Eye (tissue), 1 donor: ENCODE results near the gene MYNN.
A peak's percentile ranks its signal among the peaks of the same experiment; 100 is the strongest.

Experiments used
- DNase-seq: peaks from one replicate; pipeline ENCODE4 v3.0.0-alpha.2; 2015

MYNN gene

DNA sequence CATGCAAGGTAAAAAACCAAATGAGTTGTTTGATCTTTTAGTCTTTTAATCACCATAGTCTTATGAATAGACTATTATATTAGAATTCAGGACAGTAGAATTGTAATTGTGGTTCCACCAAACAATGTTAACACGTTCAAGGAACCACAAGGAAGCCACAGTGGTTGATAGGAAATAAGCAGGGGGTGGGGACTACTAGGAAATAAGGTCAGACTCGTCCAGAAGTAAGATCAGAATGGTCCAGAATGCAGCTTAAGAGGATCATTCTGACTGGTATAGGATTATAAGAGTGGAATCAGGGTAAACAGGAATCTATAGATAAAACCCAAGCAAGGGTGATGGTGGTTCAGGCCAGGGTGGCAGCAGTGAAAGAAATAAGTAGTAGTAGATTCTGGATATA is 7.5 kb downstream of the MYNN start:
- DNase-seq, result no peak

DNA sequence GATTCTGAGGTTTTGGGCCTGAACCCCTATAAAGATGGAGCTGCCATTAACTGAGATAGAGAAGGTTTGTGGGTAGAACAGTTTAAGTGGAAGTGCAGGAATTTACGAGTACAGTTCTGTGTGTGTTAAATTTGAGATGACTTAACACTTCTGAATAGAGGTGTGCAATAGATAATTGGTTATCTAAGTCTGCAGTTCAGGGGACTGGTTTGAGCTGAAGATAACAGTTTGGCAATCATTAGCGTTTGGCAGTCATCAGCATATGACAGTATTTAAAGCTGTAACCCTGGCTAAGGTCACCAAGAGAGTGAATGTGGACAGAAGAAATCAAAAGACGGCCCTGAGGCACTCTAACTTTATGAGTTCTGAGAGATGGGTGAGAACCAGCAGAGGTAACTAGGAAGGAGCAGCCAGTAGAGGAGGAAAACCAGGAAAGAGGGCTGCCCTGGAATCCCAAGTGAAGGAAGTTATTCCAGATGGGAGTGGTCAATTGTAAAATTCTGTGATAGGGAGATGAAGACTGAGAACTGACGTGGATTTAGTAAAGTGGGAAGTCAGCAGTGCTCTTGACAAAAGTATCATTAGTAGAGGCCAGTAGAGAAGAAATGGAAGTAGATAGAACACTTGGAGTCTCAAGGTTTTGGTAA is 8.1 kb downstream of the MYNN start:
- DNase-seq, result no peak

DNA sequence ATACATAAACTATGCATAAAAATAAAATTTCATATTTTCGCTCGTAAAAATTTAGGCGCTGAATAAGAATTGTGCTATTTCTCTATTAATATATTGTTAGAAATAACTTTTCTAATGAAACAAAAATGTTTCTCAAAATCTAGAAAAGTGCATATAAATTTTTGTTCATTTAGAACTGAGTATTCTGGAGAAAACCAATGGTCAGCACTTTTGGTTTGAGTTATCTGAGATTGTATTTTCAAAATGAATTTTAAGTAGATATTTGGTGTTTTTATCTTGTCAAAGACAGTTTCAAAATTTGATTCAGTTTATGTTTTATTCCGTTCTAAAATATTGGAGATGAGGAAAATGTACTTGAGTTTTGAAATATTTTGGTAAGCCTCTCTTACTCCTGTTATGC is 13.9 kb downstream of the MYNN start:
- no peak for DNase-seq

DNA sequence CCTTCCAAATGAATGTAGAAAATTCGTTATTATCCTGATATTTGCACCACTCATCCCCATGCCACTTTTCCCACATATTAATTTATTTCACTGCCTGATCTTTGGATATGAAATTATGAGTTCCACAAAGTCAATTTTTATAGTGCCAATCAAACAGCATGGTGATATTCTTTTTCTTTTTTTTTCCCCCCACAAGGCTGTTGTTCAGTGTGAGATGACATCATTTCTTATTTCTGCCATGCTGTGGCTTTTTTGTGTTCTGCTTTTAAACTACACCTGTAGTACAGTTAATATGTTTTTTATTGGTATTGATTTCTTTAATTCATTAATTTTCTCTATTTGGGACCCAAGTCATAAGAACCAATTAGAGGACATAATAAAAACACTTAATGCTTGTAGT is 14.6 kb downstream of the MYNN start:
- no peak for DNase-seq

DNA sequence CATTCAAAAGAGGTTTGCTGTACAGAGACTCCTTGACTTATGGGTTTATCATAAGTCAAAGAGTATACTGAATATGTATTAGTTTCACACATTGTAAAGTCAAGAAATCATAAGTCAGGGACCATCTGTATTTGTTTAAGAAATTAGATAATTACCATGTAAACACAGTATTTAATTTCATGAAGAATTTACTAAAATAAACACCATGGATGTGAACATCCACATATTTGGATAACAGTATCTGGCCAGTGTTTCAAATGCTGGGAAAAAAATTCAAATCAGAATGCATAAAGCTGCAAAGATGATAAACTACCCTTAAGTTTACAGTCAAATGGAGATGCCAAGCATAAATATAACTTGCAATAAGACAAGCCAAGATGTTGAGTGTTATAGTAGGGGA is 17.0 kb downstream of the MYNN start:
- DNase-seq, result no peak

DNA sequence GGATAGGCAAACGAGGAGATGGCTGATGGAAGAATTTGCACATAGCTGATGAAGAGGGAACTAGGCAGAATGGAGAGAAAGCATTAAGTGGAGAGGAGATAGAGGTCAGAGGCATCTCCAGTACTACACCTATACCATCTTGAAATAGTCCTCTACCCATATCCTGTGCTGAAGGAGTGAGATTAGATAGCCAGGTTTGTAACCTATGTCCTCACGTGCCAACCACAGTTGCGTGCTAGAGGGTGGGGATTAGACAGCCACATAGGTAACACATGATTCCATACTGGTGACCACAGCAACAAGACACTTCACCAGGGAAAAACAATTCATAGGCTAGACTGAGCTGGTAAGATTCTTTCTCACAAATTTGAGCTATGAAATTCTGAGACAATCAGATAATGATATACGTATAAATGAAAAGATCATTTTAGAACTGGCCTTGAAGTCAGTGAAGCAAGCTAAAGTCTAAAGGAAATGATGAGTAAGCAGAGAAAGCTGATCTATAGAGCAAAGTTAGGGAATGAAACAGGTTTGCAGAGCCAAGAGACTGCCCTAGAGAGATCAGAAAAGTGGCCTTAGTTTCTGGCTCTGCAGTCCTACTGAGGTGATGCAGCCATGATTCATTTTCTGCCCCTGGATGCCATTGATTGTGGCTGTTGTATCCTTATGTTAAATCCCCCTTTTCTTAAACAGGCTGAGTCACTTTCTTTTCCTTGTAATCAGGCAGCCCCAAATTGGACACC is 17.7 kb downstream of the MYNN start:
- no peak for DNase-seq

DNA sequence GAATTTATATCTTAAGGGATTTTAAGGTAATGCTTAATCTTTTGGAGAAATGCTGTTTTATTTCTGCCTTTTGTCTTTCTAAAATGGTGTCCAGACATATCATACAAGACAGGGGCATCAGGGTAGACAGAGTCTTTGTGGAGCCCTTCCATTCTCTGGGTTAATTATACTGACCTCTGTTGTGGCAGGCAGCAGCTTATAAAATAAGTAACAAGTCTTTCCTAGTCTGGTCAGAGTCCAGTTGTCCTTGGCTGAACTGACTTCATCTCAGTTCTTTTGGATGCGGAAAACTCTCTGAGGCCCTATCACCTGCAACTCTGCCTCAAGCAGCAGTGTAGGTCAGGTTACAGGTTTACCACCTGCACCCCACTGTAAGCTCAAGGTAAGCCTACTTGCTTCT is 19.2 kb downstream of the MYNN start:
- no peak for DNase-seq

DNA sequence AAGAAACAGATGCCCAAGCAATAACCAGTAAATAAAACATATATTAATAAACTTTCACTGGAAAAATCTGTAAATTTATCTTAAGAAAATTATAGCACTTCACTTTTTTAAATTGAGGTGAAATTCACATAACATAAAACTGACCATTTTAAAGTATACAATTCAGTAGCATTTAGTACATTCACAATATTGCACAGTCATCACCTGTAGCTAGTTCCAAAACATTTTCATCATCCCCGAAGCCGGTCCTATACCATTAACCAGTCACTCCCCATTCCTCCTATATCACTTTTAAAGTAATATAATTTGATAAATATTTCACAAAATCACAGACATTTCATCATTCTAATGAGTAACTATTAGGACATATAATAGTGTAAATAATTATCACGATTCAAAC is 31.5 kb downstream of the MYNN start:
- DNase-seq, result no peak

DNA sequence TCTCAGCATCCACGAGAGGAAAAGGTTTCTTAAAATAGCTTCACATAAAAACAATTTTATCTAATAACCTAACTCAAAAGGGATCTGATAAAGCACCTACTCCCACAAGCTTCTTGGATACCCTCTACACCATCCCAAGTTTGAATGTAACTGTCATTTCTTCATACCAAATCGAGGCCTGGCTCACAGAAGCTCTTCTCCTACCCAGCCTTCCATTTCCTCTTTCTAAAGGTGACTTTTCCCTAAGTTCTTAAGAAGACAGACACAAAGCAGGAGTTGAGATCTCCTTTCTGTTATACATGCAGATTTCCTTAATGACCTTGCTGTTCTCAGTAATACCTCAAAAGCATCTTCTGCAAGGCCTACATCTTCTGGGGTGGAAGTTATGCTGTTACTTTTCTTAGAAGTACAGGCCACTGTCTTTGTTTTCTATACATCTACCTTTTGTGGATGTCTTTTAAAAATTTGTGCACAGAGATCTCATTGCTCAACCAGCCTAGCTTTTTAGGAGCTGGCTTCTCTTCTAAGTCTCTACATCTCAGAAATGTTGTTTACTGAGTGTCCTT is 36.1 kb downstream of the MYNN start:
- DNase-seq, result no peak

DNA sequence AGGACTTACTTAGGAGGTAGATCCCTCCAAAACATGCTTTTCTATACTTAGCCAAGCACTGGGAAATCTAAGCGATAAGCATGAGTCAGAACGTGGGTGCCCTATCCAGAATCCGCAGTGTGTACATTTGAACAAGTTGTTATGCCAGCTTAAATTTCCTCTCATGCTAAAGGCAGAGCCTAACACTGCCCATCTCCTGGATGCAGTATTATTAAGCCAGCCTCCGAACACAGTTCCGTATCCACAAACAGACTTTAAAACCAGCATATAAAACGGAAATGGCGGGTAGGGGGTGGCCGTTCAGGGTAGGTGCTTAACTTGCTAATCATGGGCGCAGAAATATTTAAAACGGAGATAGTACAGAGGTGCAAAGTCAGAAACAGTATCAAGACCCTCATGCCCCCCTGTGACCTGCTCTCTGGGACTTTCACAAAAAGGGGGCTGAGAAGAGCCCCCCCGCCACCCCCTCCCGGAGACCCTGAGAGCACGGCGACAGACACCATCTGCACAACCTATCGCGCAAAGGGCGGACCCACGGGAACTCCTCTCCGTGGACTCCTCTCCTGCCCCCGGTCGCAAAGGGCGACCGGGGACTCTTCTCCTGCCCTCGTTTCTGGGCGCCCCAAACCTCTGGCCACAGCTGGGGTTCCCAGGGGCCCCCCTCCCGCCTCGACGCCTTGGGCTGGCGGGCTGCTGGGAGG is 38.6 kb downstream of the MYNN start:
- DNase-seq, result peak; percentile 80

DNA sequence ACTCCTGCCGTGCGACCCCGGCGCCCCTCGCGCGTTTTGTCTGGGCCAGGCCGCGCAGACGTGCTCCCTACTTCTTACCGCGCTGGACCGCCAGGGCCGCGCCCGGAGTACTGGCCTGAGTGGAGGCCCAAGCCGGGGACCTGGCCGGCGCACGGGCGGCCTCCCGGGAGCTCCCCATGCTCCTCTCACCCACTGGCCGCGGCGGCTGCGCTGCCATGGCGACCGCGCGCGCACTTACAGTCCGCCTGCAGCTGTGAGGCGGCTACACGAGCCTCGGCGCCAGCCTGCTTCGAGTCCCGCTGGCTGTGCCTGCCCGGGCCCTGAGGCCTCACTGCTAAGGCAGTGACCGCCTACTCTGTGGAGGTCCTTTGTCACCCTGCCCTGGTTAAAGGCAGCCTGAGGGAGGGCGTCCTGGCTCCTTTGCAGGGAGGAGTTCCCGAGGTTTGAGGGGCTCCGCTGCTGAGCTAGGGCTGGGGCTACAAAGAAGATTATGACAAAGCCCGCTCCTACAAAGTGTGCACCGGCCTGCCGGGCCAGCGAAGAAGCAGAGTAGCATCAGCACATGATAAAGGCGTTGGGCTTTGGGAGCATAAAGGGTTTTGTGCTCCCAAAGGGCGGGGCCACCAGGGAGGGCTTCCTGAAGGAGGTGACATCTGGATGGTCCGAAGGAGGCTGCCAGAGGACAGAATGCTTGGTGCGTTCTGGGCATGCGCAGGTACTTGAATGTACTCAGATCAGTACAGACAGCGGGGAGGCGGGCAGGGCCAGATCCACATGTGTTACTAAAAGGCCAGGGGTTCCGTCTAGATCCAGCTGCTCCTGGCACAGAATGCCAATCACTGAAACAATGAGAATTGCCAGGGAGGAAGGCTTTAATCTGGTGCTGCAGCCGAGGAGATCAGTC is 39.4 kb downstream of the MYNN start, which contains the start of the genes LRRC34 and LRRIQ4:
Gene LRRC34 (minus strand): TSS at position 573 of the 904 bp plus-strand sequence. CDS start 356 bp downstream, at position 217.
Gene LRRIQ4 (plus strand): TSS at position 539 of the 904 bp plus-strand sequence. CDS start 9,052 bp downstream, outside the sequence.
- DNase-seq, result peak; percentile 92

DNA sequence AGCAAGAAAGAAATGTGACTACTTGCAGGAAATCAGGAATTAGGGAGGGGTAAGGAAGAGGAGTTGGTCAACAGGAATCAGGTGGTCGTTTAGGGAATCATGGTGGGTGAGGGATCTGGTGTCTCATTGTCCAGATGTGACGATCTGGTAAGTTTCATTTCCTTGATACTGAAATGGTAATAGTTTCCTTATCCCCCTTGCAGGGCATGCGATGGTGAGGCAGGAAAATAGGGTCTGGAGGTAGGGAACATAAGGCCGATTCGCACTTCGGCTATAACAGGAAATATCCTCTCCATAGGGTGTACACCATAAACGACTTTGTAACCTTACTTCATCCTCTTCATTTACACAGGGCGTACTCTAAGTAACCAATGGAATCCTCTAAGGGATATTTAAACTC is 40.1 kb downstream of the MYNN start:
- DNase-seq, result no peak

DNA sequence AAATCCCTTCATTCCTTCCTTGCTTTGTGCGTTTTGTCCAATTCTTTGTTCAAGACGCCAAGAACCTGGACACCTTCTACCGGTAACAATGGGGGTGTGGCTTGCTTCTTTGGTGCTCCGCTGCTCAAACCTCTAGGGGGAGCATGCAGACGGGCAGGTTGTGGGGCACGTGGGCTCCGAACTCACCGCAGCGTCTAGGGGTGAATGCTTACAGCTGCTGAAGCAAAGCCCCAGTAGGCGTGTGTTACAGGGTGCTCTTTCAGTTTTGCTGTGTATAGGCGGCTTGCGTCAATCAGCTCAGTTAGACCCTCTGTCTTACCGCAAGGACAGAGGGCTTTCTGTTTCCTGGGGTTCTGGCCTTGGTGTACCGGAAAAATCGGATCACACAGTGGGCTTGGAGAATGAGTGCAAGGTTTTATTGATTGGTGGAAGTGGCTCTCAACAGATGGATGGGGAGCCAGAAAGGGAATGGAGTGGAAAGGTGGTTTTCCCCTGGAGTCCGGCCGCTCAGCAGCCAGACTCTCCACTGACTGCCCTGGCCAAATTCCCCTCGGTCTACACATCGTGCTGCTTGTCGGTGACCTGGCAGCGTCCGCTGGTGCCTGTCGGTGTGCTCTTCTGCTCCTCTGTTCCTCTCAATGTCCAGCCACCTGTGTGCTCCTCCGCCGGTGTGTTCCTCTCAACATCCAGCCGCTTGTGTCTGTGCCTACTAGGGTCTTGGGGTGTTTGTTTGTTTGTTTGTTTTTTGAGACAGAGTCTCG is 40.7 kb downstream of the MYNN start:
- peak; percentile 12 for DNase-seq

DNA sequence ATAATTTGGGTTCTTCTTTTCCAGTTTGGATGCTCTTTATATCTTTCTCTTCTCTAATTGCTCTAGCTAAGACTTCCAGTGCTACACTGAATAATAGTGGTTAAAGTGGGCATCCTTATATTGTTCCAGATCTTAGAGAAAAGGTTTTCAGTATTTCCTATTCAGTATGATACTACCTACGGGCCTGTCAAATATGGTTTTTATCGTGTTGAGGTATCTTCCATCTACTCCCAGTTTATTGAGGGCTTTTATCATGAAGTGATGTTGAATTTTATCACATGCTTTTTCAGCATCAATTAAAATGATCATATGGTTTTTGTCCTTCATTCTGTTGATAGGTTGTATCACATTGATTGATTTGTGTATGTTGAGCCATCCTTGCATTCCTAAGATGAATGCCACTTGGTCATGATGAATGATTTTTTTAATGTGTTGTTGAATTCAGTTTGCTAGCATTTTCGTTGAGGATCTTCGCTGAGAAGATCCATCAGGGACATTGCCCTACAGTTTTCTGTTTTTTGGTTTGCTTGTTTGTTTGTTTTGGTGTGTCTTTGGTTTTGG is 42.5 kb downstream of the MYNN start:
- DNase-seq, result peak; percentile 5

DNA sequence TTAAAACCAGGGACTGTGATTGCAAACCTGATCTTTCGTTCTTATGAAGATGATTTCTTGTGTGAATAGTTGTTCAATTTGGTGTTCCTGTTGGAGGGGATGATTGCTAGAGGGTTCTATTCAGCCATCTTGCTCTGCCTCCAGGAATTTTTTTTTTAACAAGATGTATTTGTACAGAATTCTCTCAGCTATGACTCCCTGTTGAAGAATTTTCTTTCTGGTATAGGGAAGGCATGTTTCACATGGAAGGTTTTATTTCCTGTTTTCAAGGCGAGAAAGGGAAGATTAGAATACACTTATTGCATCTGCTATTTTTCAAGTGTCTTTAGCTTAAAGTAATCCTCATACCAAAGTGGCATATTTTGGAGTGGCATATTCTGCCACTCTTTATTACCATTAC is 45.1 kb downstream of the MYNN start:
- no peak for DNase-seq

DNA sequence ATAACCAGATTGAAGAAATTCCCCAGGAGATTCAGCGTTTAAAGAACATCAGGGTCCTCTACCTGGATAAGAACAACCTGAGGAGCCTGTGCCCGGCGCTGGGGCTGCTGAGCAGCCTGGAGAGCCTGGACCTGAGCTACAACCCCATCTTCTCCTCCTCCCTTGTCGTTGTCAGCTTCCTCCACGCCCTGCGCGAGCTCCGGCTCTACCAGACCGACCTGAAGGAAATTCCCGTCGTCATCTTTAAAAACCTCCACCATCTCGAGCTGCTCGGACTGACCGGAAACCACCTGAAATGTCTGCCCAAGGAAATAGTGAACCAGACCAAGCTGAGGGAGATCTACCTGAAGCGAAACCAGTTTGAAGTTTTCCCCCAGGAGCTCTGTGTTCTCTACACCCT is 48.9 kb downstream of the MYNN start:
- DNase-seq, result no peak

DNA sequence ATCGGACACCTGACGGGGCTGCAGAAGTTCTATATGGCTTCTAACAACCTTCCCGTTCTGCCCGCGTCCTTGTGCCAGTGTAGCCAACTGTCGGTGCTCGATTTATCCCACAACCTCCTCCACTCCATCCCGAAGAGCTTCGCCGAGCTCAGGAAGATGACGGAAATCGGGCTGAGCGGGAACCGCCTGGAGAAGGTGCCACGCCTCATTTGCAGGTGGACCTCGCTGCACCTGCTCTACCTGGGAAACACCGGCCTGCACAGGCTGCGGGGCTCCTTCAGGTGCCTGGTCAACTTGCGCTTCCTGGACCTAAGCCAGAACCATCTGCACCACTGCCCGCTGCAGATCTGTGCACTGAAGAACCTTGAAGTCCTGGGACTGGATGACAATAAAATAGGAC is 49.3 kb downstream of the MYNN start:
- DNase-seq, result no peak

DNA sequence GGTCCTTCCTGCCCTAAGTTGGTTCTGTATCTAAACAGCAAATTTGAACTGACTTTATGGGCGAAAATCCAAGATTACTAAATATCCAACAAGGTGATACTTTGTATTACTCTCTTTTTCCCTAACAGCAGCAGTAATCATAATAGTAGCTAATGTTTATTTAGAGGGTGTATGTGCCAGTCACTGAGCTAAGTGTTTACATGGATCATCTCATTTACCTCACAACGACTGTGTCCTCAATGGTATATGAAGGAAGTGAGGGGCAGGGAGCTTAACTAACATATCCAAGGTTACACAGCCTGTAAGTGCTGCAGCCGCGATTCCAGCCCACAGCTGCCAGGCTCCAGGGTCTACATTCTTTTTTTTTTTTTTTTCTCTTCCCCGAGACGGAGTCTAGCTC is 49.8 kb downstream of the MYNN start:
- no peak for DNase-seq

DNA sequence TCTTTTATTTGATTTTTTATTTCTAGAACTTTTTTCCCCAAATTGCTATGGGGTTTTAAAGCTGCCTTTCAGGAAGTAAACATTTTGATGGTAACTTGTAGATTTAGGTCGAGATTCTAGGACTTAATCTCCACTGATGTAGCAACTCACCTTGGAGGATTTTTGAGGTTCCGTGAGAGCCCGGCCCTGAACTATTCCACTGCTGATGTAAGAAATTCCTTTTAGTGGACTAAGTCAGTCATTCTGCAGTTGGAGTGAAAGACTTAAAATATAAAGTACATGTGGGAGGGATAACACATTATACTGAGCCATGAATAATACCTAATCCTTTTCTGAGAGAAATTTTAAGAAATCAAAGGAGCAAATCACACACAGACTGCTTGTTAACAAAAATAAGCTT is 52.1 kb downstream of the MYNN start:
- DNase-seq, result no peak

DNA sequence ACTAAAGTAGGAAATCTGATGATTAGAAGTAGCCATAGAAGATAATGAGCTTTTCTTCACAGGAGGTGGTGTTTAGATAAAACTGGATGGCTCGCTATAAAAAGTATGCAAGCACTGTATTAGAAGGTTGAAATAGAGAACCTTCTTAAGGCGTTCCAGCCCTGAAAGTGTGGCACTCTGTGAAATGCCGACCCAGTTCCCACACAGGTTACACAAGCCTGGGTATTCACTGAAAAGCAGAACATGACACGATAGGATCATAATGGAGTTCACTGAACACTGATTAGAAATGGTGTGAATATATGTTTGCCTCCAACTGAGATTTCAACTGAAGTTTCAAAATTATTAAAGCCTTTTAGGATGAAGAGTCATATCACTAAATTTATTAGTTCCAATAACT is 54.5 kb downstream of the MYNN start:
- no peak for DNase-seq

DNA sequence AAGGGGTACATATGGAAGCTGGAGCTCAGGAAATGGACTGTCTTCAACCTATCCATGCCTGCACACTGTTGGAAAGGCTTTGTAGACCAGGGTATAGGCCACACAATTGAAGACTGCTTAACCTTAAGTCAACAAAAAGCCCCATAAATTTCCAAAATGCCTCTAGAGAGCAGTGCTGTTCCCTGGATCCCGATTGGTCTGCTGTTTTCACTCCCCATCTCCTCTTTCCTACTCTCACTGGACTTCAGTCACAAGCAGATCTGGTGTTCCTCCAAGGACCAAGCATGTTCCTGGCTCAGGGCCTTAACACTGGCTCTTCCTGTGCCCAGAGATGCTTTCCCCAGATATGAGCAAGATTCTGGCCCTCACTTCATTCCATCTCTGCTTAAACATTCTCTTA is 62.3 kb downstream of the MYNN start:
- DNase-seq, result no peak
